Panc1 (cell line): ENCODE data around the gene TWSG1.

Experiments
- CTCF ChIP-seq: fragments of 450-650 bp; IDR thresholded peaks from 2 replicates; pipeline ENCODE4 v1.5.1; 2017; ENCODE audit warnings: mild to moderate bottlenecking
- POLR2AphosphoS5 ChIP-seq: IDR thresholded peaks from 2 replicates; pipeline ENCODE4 v1.6.1; 2012; ENCODE audit warnings: mild to moderate bottlenecking, low read depth, low read length, moderate library complexity
- REST ChIP-seq, 2 experiments: IDR thresholded peaks; 2 replicates each; pipeline ENCODE4 v1.6.1; 2011 to 2012; ENCODE audit warnings: low read depth in 2 of 2, control low read depth in 1 of 2, low read length in 1 of 2, mild to moderate bottlenecking in 1 of 2, moderate library complexity in 1 of 2; ENCODE audit not compliant: insufficient read depth in 1 of 2
- SIN3A ChIP-seq: IDR thresholded peaks from 2 replicates; pipeline ENCODE4 v1.6.1; 2012; ENCODE audit warnings: low read depth, mild to moderate bottlenecking, low read length, moderate library complexity, borderline replicate concordance; ENCODE audit not compliant: insufficient read depth
- TCF7L2 ChIP-seq: IDR thresholded peaks from 2 replicates; pipeline ENCODE4 v1.6.1; 2011; ENCODE audit warnings: mild to moderate bottlenecking, low read depth, low read length, inconsistent platforms

- no peak for TF ChIP-seq TCF7L2
- no peak for TF ChIP-seq CTCF
- TF ChIP-seq POLR2AphosphoS5 = no peak
- no peak for TF ChIP-seq REST (IDR thresholded peaks at IDR 0.05; ENCODE audit: insufficient read depth in 1 of 2, low read depth in 2 of 2, low read length in 1 of 2)
- TF ChIP-seq SIN3A = no peak
Measured at GRCh38 chr18:9410515-9410914, 75.9 kb downstream of the TWSG1 start.
